Activated naive CD8-positive, alpha-beta T cell treated with anti-CD3 and anti-CD28 coated beads, Interleukin-2, amount 50 U/mL, for 16 hours (primary cell): ENCODE data around the gene TIAM1.

Experiments used
- DNase-seq: peaks from one replicate; pipeline ENCODE4 v3.0.0-alpha.2; 2020; ENCODE audit warnings: low read depth, low spot score

TIAM1 gene

GRCh38 chr21:31343680-31344480 is at the start of gene TIAM1:
TSS of gene TIAM1 (minus strand) at chr21:31344261. CDS start at chr21:31266972, 77,289 bp downstream.
- DNase-seq = no peak

GRCh38 chr21:31387560-31388186 is 43.6 kb upstream of the TIAM1 start:
- DNase-seq = no peak

GRCh38 chr21:31386006-31386405 is 41.9 kb upstream of the TIAM1 start:
- DNase-seq = no peak

- DNase-seq = no peak
Observed at GRCh38 chr21:31383770-31384169, 39.7 kb upstream of the TIAM1 start.

- DNase-seq = no peak
Observed at GRCh38 chr21:31382060-31382459, 38.0 kb upstream of the TIAM1 start.

GRCh38 chr21:31376301-31376700 is 32.2 kb upstream of the TIAM1 start:
- no peak for DNase-seq

GRCh38 chr21:31374395-31374794 is 30.3 kb upstream of the TIAM1 start:
- DNase-seq = no peak

GRCh38 chr21:31372471-31372765 is 28.4 kb upstream of the TIAM1 start:
- DNase-seq = no peak

- no peak for DNase-seq
Observed at GRCh38 chr21:31371715-31372470, 27.8 kb upstream of the TIAM1 start.

- DNase-seq = no peak
Observed at GRCh38 chr21:31370893-31371544, 27.0 kb upstream of the TIAM1 start.

GRCh38 chr21:31370281-31370892 is 26.3 kb upstream of the TIAM1 start:
- no peak for DNase-seq

GRCh38 chr21:31368361-31368760 is 24.3 kb upstream of the TIAM1 start:
- no peak for DNase-seq

- DNase-seq = no peak
Observed at GRCh38 chr21:31367801-31368200, 23.7 kb upstream of the TIAM1 start.

- DNase-seq = no peak
Observed at GRCh38 chr21:31366825-31367224, 22.8 kb upstream of the TIAM1 start.

GRCh38 chr21:31364253-31364945 is 20.3 kb upstream of the TIAM1 start:
- DNase-seq = no peak

GRCh38 chr21:31363720-31364119 is 19.7 kb upstream of the TIAM1 start:
- DNase-seq = no peak

- no peak for DNase-seq
Observed at GRCh38 chr21:31360717-31361116, 16.7 kb upstream of the TIAM1 start.

- DNase-seq = no peak
Observed at GRCh38 chr21:31358158-31358557, 14.1 kb upstream of the TIAM1 start.

GRCh38 chr21:31356440-31356839 is 12.4 kb upstream of the TIAM1 start:
- no peak for DNase-seq

GRCh38 chr21:31354604-31355443 is 10.8 kb upstream of the TIAM1 start:
- peak; percentile 67 for DNase-seq
